Islet precursor cell (in vitro differentiated cells): ENCODE data around the gene PCED1B.
A peak's percentile ranks its signal among the peaks of the same experiment; 100 is the strongest.
"Not testable (repeated sequence)": the region's sequence is repeated elsewhere in the genome, so short reads cannot be mapped to it uniquely, and the experiment has no call there.

Source experiments
- DNase-seq: peaks from one replicate; pipeline ENCODE4 v3.0.0-alpha.2; 2018

Gene PCED1B

GRCh38 chr12:47178014-47178413 is 98.6 kb downstream of the PCED1B start:
- DNase-seq, result no peak

- not testable (repeated sequence) for DNase-seq
Measured at GRCh38 chr12:47182164-47182938, 102.9 kb downstream of the PCED1B start.

GRCh38 chr12:47184229-47184628 is 104.8 kb downstream of the PCED1B start:
- no peak for DNase-seq

- DNase-seq, result no peak
Measured at GRCh38 chr12:47184813-47185212, 105.4 kb downstream of the PCED1B start.

GRCh38 chr12:47186246-47186645 is 106.8 kb downstream of the PCED1B start:
- DNase-seq, result no peak

GRCh38 chr12:47188576-47189441 is 109.4 kb downstream of the PCED1B start:
- no peak for DNase-seq

GRCh38 chr12:47189728-47190127 is 110.3 kb downstream of the PCED1B start:
- no peak for DNase-seq

- DNase-seq, result peak; percentile 64
Measured at GRCh38 chr12:47190271-47190750, 110.9 kb downstream of the PCED1B start.

GRCh38 chr12:47190905-47191304 is 111.5 kb downstream of the PCED1B start:
- DNase-seq, result no peak

- no peak for DNase-seq
Measured at GRCh38 chr12:47192051-47192450, 112.6 kb downstream of the PCED1B start.

GRCh38 chr12:47193066-47193465 is 113.6 kb downstream of the PCED1B start:
- no peak for DNase-seq

- no peak for DNase-seq
Measured at GRCh38 chr12:47194501-47194900, 115.1 kb downstream of the PCED1B start.

GRCh38 chr12:47200446-47200845 is 121.0 kb downstream of the PCED1B start:
- no peak for DNase-seq

- DNase-seq, result not testable (repeated sequence)
Measured at GRCh38 chr12:47201190-47201589, 121.8 kb downstream of the PCED1B start.

GRCh38 chr12:47202176-47202575 is 122.8 kb downstream of the PCED1B start:
- no peak for DNase-seq

- DNase-seq, result no peak
Measured at GRCh38 chr12:47205532-47206449, 126.4 kb downstream of the PCED1B start.

GRCh38 chr12:47206450-47207339 is 127.3 kb downstream of the PCED1B start:
- DNase-seq, result no peak

- DNase-seq, result no peak
Measured at GRCh38 chr12:47207340-47207717, 127.9 kb downstream of the PCED1B start.

- no peak for DNase-seq
Measured at GRCh38 chr12:47207829-47208248, 128.4 kb downstream of the PCED1B start.

- DNase-seq, result no peak
Measured at GRCh38 chr12:47209014-47209413, 129.6 kb downstream of the PCED1B start.

GRCh38 chr12:47210776-47211175 is 131.4 kb downstream of the PCED1B start:
- DNase-seq, result no peak

- DNase-seq, result no peak
Measured at GRCh38 chr12:47212701-47213039, 133.2 kb downstream of the PCED1B start.
